SW480 (cell line): ENCODE measurements around the gene YIPF5.

Experiments
- DNase-seq: peaks from one replicate; pipeline ENCODE4 v3.0.0-alpha.2; 2016; ENCODE audit warnings: low spot score

Gene YIPF5

GRCh38 chr5:144170276-144171024 is at the start of gene YIPF5, which contains the start of gene KCTD16:
Gene YIPF5 (minus strand): TSS chr5:144170659. CDS start chr5:144169955, 704 bp downstream.
Gene KCTD16 (plus strand): TSS chr5:144170873.
- peak; percentile 99 for DNase-seq

GRCh38 chr5:144219869-144220268 is 49.4 kb upstream of the YIPF5 start:
- DNase-seq, result no peak

GRCh38 chr5:144210655-144211054 is 40.2 kb upstream of the YIPF5 start:
- DNase-seq, result no peak

- no peak for DNase-seq
Measured at GRCh38 chr5:144209361-144209760, 38.9 kb upstream of the YIPF5 start.

- DNase-seq, result no peak
Measured at GRCh38 chr5:144207875-144208444, 37.5 kb upstream of the YIPF5 start.

- no peak for DNase-seq
Measured at GRCh38 chr5:144206141-144206540, 35.7 kb upstream of the YIPF5 start.

DNA sequence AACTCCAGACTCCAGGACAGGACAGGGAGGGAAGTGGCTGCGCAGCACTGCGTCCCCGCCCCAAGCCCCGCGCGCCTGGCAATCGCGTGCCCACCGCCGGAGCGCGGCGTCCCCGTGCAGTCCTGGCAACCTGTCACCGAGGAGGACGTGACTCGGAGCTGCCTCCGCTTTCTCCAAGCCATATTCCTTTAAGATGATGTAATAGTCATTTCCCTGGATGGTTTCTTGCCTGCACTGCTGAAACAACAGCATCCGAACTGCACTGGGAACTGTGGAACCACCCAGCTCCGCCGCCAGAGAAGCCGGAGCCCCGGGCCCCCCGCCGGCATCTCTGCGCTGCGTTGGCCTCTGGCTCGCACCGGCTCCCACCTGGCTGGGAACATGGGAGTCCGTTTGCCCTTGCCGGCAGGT is 34.7 kb upstream of the YIPF5 start:
- no peak for DNase-seq

GRCh38 chr5:144203750-144204596 is 33.5 kb upstream of the YIPF5 start:
- peak; percentile 56 for DNase-seq

GRCh38 chr5:144202726-144203125 is 32.3 kb upstream of the YIPF5 start:
- DNase-seq, result no peak

DNA sequence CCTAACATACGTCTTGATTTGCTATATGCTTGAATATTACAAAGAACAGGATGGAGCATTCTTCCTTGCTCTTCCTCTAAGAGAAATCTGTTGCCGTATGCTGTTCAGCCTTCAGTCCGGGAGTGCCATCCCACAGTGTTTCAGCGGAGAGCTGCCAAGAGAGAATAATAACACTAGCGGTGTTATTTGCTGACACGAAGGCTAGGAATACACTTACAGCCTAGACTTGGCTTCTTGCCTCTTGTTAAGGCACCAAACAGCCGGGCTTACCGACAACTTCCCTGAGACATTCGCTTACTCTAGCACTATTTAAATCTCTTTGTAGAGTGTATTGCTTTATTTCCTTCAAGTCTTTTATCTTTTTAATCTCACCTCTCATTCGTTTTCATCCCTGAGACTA is 31.6 kb upstream of the YIPF5 start:
- DNase-seq, result no peak

DNA sequence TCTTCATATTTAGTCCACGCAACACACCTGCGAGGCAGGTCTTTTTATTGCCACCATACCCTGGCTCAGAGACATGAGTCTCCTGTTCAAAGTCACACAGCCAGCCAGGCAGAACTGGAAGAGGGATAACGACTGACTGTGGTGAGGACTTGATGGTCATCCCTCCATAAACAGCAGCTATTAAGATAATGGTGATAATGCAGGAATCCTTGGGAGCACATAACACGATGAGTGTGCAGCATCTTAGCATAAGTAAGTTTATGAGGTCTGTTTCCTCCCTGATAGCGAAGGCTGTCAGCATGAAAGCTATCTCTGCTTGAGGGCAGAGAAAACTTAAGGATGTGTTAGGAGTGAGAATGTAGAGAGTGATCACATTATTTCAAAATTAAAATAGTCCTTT is 31.1 kb upstream of the YIPF5 start:
- DNase-seq, result no peak

DNA sequence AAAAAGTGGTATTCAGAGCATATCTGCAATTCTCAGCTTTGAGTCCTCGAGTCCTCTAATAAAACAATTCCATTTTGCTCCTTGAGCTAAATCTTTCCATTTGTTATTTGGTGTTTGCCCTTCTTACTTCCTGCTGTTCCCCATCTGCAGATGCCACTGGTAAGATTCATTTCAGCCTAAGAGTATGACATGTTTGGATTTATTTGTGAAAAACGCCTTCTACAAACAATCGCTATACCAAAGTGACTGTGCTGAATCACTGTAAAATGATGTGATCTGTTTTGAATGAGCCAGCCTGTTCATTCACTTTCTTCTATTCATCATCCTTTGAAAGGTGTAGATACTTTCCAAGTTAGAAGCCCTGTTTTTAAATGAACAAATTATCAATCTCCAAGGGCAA is 27.9 kb upstream of the YIPF5 start:
- DNase-seq, result no peak

DNA sequence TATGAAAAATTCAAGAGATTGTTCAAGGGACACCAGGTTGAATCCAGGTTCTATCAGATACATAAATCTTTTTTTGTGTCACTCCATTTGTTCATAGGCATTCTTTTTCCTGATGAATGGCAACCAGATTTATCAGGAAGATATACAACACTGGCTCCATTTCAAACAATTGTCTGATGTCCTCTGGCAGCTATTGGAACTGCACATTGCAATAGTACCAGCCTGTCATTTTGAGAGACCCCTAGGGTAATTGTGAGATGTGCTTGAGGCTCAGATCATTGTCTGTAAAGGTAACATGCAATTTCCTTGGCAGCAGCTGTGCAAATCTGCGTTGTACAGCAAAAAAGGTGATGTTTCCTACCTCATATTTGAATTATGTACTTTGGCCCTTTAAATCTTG is 26.2 kb upstream of the YIPF5 start:
- no peak for DNase-seq

- no peak for DNase-seq
Measured at GRCh38 chr5:144195448-144195847, 25.0 kb upstream of the YIPF5 start.

GRCh38 chr5:144194144-144194543 is 23.7 kb upstream of the YIPF5 start:
- no peak for DNase-seq

- no peak for DNase-seq
Measured at GRCh38 chr5:144192661-144193060, 22.2 kb upstream of the YIPF5 start.

DNA sequence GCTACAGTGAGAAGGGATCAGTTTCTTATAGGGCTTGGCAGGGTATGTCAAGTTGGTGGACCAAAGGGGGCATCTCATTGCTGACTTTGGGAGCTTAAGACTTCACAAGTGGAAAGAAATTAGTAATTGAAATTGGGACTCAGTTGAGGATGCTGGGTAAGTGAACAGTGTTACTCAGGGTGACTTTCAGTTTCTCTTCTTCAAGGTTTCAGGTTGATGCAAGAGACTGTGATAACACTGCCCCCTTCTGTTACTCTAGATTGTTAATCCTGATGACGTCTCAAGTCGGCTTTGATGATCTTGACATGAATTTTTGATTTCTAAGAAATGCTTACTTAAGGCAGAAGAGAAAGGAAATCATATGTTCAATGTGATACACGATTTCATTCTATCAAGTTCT is 21.5 kb upstream of the YIPF5 start:
- peak; percentile 61 for DNase-seq

DNA sequence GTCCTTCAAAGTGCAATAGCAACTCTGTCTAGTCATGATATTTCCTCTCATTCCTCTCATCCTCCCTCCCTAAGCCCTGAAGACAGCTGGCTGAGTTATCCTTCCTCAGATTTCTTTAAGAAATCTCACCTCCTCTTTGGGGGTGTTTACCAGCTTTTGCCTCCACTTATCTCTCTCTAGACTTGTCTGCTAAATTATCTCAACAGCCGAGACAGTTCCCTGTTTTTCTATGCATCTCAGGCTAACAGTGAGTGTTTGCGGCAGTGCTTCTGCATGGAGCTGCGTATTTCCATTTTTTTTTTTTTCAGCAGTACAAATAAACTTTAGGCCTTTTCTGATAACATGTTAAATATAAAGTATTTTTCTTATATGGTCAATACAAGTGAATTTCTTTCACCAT is 21.1 kb upstream of the YIPF5 start:
- DNase-seq, result no peak

DNA sequence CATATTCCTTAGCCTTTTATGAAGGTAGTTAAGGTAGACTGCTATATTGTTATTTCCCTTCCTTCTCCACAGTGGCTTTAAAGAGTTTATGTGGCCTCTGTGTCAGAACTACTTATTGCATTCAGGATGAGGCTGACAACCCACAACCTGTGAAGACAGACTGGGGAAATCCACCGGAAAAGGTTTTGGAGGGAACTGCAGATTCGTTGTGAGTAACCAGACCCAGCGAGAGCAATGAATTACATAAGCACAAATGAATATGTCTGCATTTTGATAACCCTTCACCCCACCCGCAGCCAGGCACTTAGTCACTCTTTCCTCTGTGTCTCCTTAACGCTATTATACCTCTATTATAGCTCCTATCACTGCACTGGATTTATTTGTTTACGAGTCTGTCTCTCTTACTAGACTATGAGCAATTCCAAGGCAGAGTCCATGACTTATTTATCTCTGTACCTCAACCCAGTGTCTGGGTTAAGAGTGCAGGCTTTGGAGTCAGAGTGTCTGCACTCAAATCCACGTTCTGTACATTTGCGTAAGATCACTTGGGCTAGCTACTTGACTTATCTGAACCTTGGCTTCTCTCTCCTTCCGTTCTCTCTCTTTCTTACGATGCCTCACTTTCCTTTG is 19.5 kb upstream of the YIPF5 start:
- DNase-seq, result no peak

GRCh38 chr5:144187699-144188294 is 17.3 kb upstream of the YIPF5 start:
- no peak for DNase-seq

DNA sequence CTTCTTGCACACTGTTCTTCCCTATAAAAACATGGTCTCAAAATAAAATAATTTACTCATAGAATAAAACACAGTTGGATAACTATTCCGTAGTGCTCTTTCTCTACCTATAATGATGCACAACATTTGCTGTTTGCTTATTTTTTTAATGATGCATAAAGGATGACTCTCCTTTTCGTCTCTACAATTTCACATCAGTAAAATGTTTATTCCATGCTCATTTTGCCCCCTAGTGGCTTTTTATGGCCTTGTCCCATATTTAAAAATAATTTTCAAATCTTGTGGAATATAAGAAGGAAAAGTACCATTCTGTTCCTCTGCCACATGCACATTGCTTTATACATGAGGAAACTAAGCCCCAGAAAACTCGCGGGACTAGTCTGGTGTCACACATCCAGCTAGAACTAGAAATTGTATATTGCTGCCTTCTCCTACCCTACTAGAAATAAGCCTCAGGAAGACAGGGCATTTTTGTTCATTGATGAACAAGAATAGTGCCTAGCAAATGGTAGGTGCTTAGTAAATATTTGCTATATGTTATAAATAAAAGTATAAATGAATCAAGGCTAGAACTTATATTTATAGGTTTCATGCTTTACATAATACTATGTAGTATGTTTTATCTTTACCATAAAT is 12.9 kb upstream of the YIPF5 start:
- peak; percentile 37 for DNase-seq

GRCh38 chr5:144179226-144179625 is 8.8 kb upstream of the YIPF5 start:
- no peak for DNase-seq
